IPS DF 6.9 (cell line): Measurements from ENCODE around the gene ONECUT3.

Experiments used
- DNase-seq: peaks from one replicate; pipeline ENCODE4 v3.0.0-alpha.2; 2013; ENCODE audit warnings: low read depth, low spot score
- H3K27ac ChIP-seq: one replicate; pipeline ENCODE4 v1.5.1; 2013; ENCODE audit warnings: low read length, control low read depth
- H3K27me3 ChIP-seq: 2 replicates; pipeline ENCODE4 v1.6.1; 2013; ENCODE audit warnings: mild to moderate bottlenecking, low read length; ENCODE audit not compliant: control insufficient read depth, insufficient read depth
- H3K36me3 ChIP-seq: 2 replicates; pipeline ENCODE4 v1.6.1; 2013; ENCODE audit warnings: low read length; ENCODE audit not compliant: control insufficient read depth, insufficient read depth
- H3K4me1 ChIP-seq: 2 replicates; pipeline ENCODE4 v1.6.1; 2013; ENCODE audit warnings: low read length; ENCODE audit not compliant: control insufficient read depth, insufficient read depth
- H3K4me3 ChIP-seq: 2 replicates; pipeline ENCODE4 v1.5.1; 2013; ENCODE audit warnings: mild to moderate bottlenecking, low read length
- H3K9me3 ChIP-seq: 2 replicates; pipeline ENCODE4 v1.6.1; 2013; ENCODE audit warnings: low read length, inconsistent platforms; ENCODE audit not compliant: control insufficient read depth, insufficient read depth
- WGBS: extraction: QIAGEN DNeasy Blood & Tissue Kit; methylation state at CpG from one replicate; pipeline ENCODE4 v1.1.7; 2013; ENCODE audit warnings: mixed read lengths, missing lambda C conversion rate; ENCODE audit not compliant: insufficient read length, insufficient coverage; 5-methylcytosine and 5-hydroxymethylcytosine counted together

ONECUT3 gene

GRCh38 chr19:1769645-1769985, 16.3 kb downstream of the ONECUT3 start:
- no peaks in the 10 kb centered on the region for H3K36me3 ChIP-seq
- WGBS: no CpG with 5 or more reads among the region's 12 CpGs
- no peak overlapping the region for H3K4me3 ChIP-seq
- no peaks in the 10 kb centered on the region for H3K9me3 ChIP-seq
- H3K4me1 ChIP-seq: peaks cover 9% of the 10 kb centered on the region
- DNase-seq: no peak
- H3K27me3 ChIP-seq: peaks cover 42% of the 10 kb centered on the region
- no peak overlapping the region for H3K27ac ChIP-seq

- H3K27me3 ChIP-seq: peaks cover 32% of the 10 kb centered on the region
- no peak overlapping the region for H3K4me3 ChIP-seq
- 100% methylated on average over 1 of the region's 4 CpGs for WGBS
- peaks cover 7% of the 10 kb centered on the region for H3K4me1 ChIP-seq
- DNase-seq: no peak
- H3K36me3 ChIP-seq: no peaks in the 10 kb centered on the region
- no peak overlapping the region for H3K27ac ChIP-seq
- H3K9me3 ChIP-seq: no peaks in the 10 kb centered on the region
These were observed 17.7 kb downstream of the ONECUT3 start for GRCh38 chr19:1770866-1771576.

DNA sequence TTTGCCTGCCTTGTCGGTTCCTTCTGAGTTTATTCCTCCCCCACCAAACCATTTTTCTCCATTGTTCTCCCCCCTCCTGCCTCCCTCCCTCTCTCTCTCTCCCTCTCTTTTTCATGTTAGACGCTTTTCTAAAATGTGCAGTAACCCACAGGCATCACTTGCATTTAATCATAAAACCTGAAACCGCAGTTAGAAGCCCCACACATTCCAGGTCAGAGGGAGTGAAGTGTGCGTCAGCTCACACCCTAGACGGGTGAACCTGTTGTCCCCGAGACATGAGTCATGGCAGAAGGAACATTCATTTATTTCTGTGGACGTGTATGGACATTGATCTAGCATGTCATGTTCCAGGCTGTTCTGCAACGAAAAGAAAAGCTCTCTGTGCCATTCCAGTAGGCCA, 19.9 kb downstream of the ONECUT3 start:
- Histone ChIP-seq H3K9me3 (no peaks in the 10 kb centered on the region), H3K4me3 (no peak overlapping the region), H3K27me3 (peaks cover 29% of the 10 kb centered on the region), H3K4me1 (peaks cover 1% of the 10 kb centered on the region; the same call in 1 of the 2 replicates), H3K27ac (no peak overlapping the region), H3K36me3 (no peaks in the 10 kb centered on the region)
- DNase-seq: no peak
- WGBS: no CpG with 5 or more reads among the region's 8 CpGs

DNA sequence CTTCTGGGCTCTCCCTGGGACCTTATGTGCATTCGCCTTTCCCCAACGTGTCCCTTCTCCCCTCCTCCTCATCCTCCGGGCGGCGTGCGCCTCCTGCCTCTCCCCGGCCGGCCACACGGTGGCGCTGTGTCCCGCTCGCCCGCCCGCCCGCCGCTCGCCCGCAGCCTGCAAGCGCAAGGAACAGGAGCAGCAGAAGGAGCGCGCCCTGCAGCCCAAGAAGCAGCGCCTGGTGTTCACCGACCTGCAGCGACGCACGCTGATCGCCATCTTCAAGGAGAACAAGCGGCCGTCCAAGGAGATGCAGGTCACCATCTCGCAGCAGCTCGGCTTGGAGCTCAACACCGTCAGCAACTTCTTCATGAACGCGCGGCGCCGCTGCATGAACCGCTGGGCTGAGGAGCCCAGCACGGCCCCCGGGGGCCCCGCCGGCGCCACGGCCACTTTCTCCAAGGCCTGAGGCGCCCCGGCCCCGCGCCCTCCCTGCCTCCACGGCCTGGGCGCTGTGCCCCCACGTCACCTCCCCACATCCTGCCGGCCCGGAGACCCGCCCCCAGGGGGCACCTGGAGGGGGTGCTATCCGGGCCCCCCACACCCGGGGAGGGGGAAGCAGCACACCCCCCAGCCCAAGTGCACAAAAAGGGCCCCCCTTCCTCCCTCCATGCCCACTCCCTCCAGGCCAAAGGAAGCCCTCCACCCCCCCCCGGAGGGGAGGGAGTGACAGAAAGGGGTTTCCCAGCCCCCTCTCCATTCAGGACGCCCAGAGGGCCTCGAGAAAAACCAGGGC, 21.9 kb downstream of the ONECUT3 start:
- H3K27me3 ChIP-seq: peaks cover 40% of the 10 kb centered on the region
- H3K4me1 ChIP-seq: peaks cover 1% of the 10 kb centered on the region; the same call in 1 of the 2 replicates
- H3K9me3 ChIP-seq: no peaks in the 10 kb centered on the region
- no peak overlapping the region for H3K27ac ChIP-seq
- DNase-seq: no peak
- H3K4me3 ChIP-seq: peak overlapping the region; percentile 14; the same call in 1 of the 2 replicates
- no peaks in the 10 kb centered on the region for H3K36me3 ChIP-seq
- whole genome bisulfite sequencing: no CpG with 5 or more reads among the region's 59 CpGs

DNA sequence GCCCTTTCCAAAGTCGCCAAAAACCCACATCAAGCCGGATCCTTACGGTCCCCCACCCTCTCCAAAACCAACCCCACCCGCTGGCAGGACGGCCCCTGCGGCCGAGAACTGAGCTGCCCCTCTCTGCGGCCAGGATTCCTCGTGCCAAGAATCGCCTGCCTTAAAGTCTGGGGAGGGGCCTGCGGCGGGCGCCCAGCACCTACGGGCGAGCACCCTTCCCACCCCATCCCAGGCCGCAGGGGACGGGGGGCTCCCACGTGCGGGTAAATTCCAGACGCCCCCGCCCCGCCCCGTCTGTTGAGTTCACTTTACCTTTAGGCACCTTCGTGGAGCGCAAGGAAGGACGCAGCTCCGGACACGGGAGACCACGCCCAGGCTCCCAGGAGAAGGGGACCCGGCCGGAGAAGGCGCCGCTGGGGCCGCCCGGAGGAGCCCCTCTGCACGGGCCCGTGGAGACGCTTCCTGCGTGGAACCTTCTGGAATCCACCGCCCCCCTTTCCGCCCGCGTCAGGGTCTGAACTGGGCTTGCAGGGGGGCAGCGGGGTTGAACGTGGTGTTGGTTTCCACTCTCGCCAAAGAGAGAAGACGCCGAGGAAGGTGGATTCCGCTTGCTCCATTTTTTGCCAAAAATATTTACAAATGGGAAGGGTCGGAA, 22.8 kb downstream of the ONECUT3 start:
- H3K27me3 ChIP-seq: peaks cover 40% of the 10 kb centered on the region
- H3K36me3 ChIP-seq: no peaks in the 10 kb centered on the region
- no peak overlapping the region for H3K27ac ChIP-seq
- H3K4me3 ChIP-seq: peak overlapping the region; percentile 15; the same call in 1 of the 2 replicates
- H3K9me3 ChIP-seq: no peaks in the 10 kb centered on the region
- DNase-seq: no peak
- peaks cover 1% of the 10 kb centered on the region; the same call in 1 of the 2 replicates for H3K4me1 ChIP-seq
- no CpG with 5 or more reads among the region's 50 CpGs for WGBS

DNA sequence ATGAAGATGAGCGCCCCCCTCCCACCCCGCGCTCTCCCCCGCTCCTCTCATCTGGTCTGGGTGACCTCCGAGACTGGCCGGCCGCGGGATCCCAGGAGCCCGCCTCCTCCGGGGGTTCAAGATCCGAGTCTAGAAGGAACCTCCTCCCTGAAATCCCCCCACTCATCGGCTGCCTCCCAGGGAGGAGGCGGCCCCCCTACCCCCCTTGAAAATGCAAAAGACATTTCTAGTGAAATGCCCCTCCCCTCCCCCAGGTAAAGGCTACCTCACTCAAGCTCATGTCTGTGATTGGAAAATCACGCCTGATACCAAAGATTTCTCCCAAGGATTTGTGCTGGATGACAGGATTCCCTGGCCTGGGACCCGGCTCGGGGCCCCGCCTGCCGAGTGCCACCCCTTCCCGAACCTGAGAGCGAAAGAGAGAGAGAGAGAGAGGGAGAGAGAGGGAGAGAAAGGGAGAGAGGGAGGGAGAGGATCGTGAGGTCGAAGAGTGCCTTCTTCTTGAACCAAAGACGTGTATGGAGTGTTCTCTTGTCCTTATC, 23.4 kb downstream of the ONECUT3 start:
- H3K4me1 ChIP-seq: peaks cover 1% of the 10 kb centered on the region; the same call in 1 of the 2 replicates
- no peaks in the 10 kb centered on the region for H3K36me3 ChIP-seq
- DNase-seq: no peak
- no CpG with 5 or more reads among the region's 23 CpGs for WGBS
- H3K27me3 ChIP-seq: peaks cover 40% of the 10 kb centered on the region
- H3K27ac ChIP-seq: no peak overlapping the region
- H3K4me3 ChIP-seq: no peak overlapping the region
- H3K9me3 ChIP-seq: no peaks in the 10 kb centered on the region

DNA sequence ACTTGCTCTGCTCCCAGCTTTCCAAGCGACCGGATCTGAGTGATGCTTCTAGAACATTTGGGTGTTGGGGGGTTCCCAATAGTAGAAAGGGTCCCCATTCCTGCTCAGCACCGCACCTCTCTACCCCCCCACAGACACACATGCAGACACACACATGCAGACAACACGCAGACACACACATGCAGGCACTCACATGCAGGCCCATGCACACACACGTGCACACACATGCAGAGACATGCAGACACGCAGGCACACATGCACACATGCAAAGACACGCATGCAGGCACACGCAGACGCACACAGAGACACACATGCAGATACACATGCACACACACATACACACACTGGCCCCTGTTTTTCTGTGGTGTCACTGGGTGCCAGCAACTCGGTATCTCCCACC, 23.8 kb downstream of the ONECUT3 start:
- Histone ChIP-seq H3K36me3 (no peaks in the 10 kb centered on the region), H3K9me3 (no peaks in the 10 kb centered on the region), H3K27ac (no peak overlapping the region), H3K4me3 (no peak overlapping the region), H3K4me1 (peaks cover 1% of the 10 kb centered on the region; the same call in 1 of the 2 replicates), H3K27me3 (peaks cover 40% of the 10 kb centered on the region)
- WGBS: no CpG with 5 or more reads among the region's 10 CpGs
- no peak for DNase-seq

- no CpG with 5 or more reads among the region's 16 CpGs for WGBS
- Histone ChIP-seq H3K4me1 (peaks cover 1% of the 10 kb centered on the region; the same call in 1 of the 2 replicates), H3K4me3 (no peak overlapping the region), H3K36me3 (no peaks in the 10 kb centered on the region), H3K27me3 (peaks cover 31% of the 10 kb centered on the region), H3K9me3 (no peaks in the 10 kb centered on the region), H3K27ac (no peak overlapping the region)
- no peak for DNase-seq
These were observed 26.3 kb downstream of the ONECUT3 start for GRCh38 chr19:1779574-1779973.

DNA sequence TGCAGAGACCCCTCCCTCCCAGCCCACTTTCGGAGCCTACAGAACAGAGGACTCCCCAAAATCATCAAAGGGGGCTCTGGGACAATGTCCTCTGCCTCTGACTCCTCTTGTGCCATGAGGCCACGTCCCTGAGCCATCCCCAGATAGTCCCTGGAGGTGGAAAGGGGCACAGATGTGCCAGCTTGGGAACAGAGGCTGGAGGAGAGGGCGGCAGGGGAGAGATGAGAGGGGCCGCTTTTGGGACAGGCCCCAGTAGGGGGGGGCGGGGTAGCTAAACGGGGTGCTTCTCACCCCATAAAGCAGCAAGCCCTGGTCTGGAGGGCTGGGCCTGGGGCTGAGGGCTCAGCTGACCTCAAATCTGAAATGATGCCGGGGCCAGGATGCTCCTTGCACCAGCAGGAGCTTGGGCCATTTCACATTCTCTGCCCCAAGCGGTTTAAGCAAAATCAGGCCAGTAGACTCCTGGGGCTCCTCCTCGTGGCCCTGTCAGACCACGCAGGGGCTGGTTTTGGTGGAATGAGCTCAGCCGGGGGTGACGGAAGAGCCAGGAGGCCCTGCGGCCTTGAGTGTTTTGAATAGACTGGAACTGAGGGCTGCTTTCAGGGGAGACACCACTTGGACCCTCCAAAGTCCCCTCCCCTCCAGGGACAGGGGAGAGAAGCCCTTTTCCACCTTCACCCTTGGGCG, 27.1 kb downstream of the ONECUT3 start:
- Histone ChIP-seq H3K27ac (no peak overlapping the region), H3K4me3 (no peak overlapping the region), H3K36me3 (no peaks in the 10 kb centered on the region), H3K4me1 (peaks cover 1% of the 10 kb centered on the region; the same call in 1 of the 2 replicates), H3K9me3 (no peaks in the 10 kb centered on the region), H3K27me3 (peaks cover 31% of the 10 kb centered on the region)
- no CpG with 5 or more reads among the region's 14 CpGs for WGBS
- no peak for DNase-seq

DNA sequence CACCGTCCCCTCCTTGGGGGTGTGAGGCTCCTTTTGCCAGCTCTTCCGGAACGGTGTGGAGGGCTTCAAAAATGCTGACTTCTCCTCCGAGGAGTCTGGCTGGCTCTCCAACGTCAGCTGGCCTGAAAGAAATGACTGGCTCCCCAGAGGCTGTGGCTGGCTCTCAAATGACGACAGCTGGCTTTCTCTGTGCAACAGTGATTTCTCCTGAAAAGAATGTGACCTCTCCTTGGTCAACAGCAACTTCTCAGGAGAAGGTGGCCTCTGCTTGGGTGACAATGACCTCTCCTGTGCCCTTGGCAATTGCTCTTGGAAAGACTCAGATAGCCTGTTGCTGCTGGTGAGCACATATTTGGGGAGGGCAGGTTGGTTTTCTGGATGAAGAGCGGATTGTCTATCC, 29.2 kb downstream of the ONECUT3 start:
- no CpG with 5 or more reads among the region's 7 CpGs for WGBS
- H3K9me3 ChIP-seq: no peaks in the 10 kb centered on the region
- H3K27me3 ChIP-seq: peaks cover 12% of the 10 kb centered on the region
- no peak overlapping the region for H3K4me3 ChIP-seq
- no peak overlapping the region for H3K27ac ChIP-seq
- H3K4me1 ChIP-seq: no peaks in the 10 kb centered on the region
- H3K36me3 ChIP-seq: no peaks in the 10 kb centered on the region
- no peak for DNase-seq
